K562 (cell line): ENCODE measurements around the gene TNRC6B. TPM values are rescaled to one million over a fixed set of nuclear protein-coding genes. Genes with fewer than 3 reads are reported as not detected.

Experiments
- ATAC-seq: fragments of 200-7000 bp; cut with Tn5 transposase; 3 replicates; pipeline ENCODE4 v1.9.1; 2020; ENCODE audit warnings: moderate library complexity
- BruUV-seq: library from RNA; stranded (reverse); fragments of 400-500 nt; replicated peaks from 2 replicates; lab custom pipeline; 2021; lab: Mats Ljungman, UMichigan
- CTCF ChIA-PET: fragments of 300-600 bp; formaldehyde crosslinking; extraction: SDS; loops from one replicate; lab custom pipeline; 2021; ENCODE audit warnings: low intra/inter-chr PET ratio; lab: Yijun Ruan, JAX
- POLR2A ChIA-PET: fragments of 300-600, 350-650 bp; sonication (Branson Sonifier 250); formaldehyde crosslinking; extraction: SDS; loops from one replicate; lab custom pipeline; 2021; ENCODE audit warnings: antibody characterized with exemption, inconsistent platforms; lab: Yijun Ruan, JAX
- DNase-seq, 4 experiments: peaks; one replicate each; pipeline versions ENCODE4 v3.0.0 to v3.0.0-alpha.2; 2011 to 2018; ENCODE audit warnings: low spot score in 3 of 4, mixed read lengths in 3 of 4; ENCODE audit errors: extremely low read depth in 1 of 4
- FAIRE-seq: peaks from 2 replicates; lab custom pipeline; 2011; peaks lifted over from hg19 to GRCh38; lab: Jason Lieb, UNC
- H2AFZ ChIP-seq: 2 replicates; pipeline ENCODE4 v1.6.0; 2011; ENCODE audit warnings: low read depth, low read length, control low read depth, inconsistent platforms
- H3K27ac ChIP-seq: fragments of 200-600 bp; 3 replicates; pipeline ENCODE4 v1.8.0; 2011; ENCODE audit warnings: low read depth, mild to moderate bottlenecking, control low read depth, inconsistent platforms, low read length, moderate library complexity, mixed read lengths; ENCODE audit errors: extremely low read depth
- H3K27me3 ChIP-seq, 2 experiments: fragments of 300-600 bp in 1 of 2; 2 replicates in 1 of 2; 3 replicates in 1 of 2; pipeline versions ENCODE4 v1.6.0 to v1.8.0; 2011; ENCODE audit warnings: inconsistent platforms in 2 of 2, low read length in 2 of 2, mild to moderate bottlenecking in 1 of 2, mixed read lengths in 1 of 2, moderate library complexity in 1 of 2; ENCODE audit not compliant: control insufficient read depth in 2 of 2, insufficient read depth in 2 of 2
- H3K36me3 ChIP-seq: fragments of 300-600 bp; 3 replicates; pipeline ENCODE4 v1.8.0; 2011; ENCODE audit warnings: mild to moderate bottlenecking, low read length, inconsistent platforms; ENCODE audit not compliant: control insufficient read depth, insufficient read depth
- H3K4me1 ChIP-seq, 2 experiments: fragments of 200-600 bp in 1 of 2; replicated peaks in 1 of 2; 2 replicates in 1 of 2; 3 replicates in 1 of 2; pipeline versions ENCODE4 v1.5.1 to v1.8.0; 2011; ENCODE audit warnings: inconsistent platforms in 2 of 2, low read length in 2 of 2, mild to moderate bottlenecking in 1 of 2, mixed read lengths in 1 of 2, moderate library complexity in 1 of 2; ENCODE audit not compliant: control insufficient read depth in 2 of 2, insufficient read depth in 2 of 2
- H3K4me2 ChIP-seq: 2 replicates; pipeline ENCODE4 v1.6.1; 2011; ENCODE audit warnings: low read length, control low read depth, inconsistent platforms, mixed read lengths; ENCODE audit not compliant: insufficient read depth
- H3K4me3 ChIP-seq: fragments of 200-600 bp; sonication (generic), shearing (Covaris generic); 2 replicates; pipeline ENCODE4 v1.5.1; 2016; ENCODE audit warnings: control low read depth, inconsistent platforms
- H3K79me2 ChIP-seq: fragments of 200-600 bp; 3 replicates; pipeline ENCODE4 v1.8.0; 2011; ENCODE audit warnings: low read length, inconsistent platforms; ENCODE audit not compliant: control insufficient read depth, insufficient read depth
- H3K9ac ChIP-seq, 2 experiments: 2 replicates each; pipeline versions ENCODE4 v1.6.0 to v1.6.1; 2011; ENCODE audit warnings: low read depth in 2 of 2, low read length in 2 of 2, control low read depth in 1 of 2, inconsistent platforms in 1 of 2, mild to moderate bottlenecking in 1 of 2, mixed read lengths in 1 of 2; ENCODE audit not compliant: insufficient read depth in 1 of 2
- H3K9me1 ChIP-seq: one replicate; pipeline ENCODE4 v1.6.0; 2011; ENCODE audit warnings: inconsistent platforms, mild to moderate bottlenecking, low read length, moderate library complexity; ENCODE audit not compliant: control insufficient read depth, insufficient read depth
- H3K9me3 ChIP-seq: replicated peaks from 2 replicates; pipeline ENCODE4 v1.5.1; 2011; ENCODE audit warnings: low read depth, low read length, inconsistent platforms; ENCODE audit not compliant: control insufficient read depth, insufficient read depth
- H4K20me1 ChIP-seq: replicated peaks from 2 replicates; pipeline ENCODE4 v1.6.1; 2011; ENCODE audit warnings: low read length, inconsistent platforms, mixed read lengths; ENCODE audit not compliant: control insufficient read depth, insufficient read depth
- BRCA1 ChIP-seq, 2 experiments: fragments of 450-650 bp in 1 of 2; sonication (generic) in 1 of 2; formaldehyde crosslinking in 1 of 2; IDR thresholded peaks; 2 replicates each; pipeline versions ENCODE4 v1.5.0 to v1.6.1; 2017 to 2020; ENCODE audit warnings: mild to moderate bottlenecking in 1 of 2, missing genetic modification reagents in 1 of 2
- CREB3 ChIP-seq: fragments of 450-650 bp; conservative IDR thresholded peaks from 2 replicates; pipeline ENCODE4 v1.6.1; 2016; ENCODE audit warnings: missing genetic modification characterization, low read depth, mild to moderate bottlenecking, missing compliant biosample characterization, moderate library complexity
- GABPA ChIP-seq: fragments of 200-800 bp; sonication (Bioruptor generic); conservative IDR thresholded peaks from 2 replicates; pipeline ENCODE4 v1.6.1; 2016; ENCODE audit warnings: low read depth, missing genetic modification characterization, missing compliant biosample characterization
- HDAC2 ChIP-seq: fragments of 450-650 bp; IDR thresholded peaks from 2 replicates; pipeline ENCODE4 v1.6.1; 2016; ENCODE audit warnings: mild to moderate bottlenecking
- IRF2 ChIP-seq: sonication (generic); formaldehyde crosslinking; IDR thresholded peaks from 2 replicates; pipeline ENCODE4 v1.8.1; 2022; ENCODE audit warnings: mild to moderate bottlenecking, missing genetic modification reagents
- NR3C1 ChIP-seq: sonication (generic); formaldehyde crosslinking; IDR thresholded peaks from 2 replicates; pipeline ENCODE4 v1.8.1; 2022; ENCODE audit warnings: missing genetic modification reagents
- ZNF354B ChIP-seq: fragments of 250-450 bp; sonication (Bioruptor Pico); IDR thresholded peaks from 2 replicates; pipeline ENCODE4 v1.4.0; 2020
- WGBS: fragments of 100-300 bp; shearing (Covaris generic); methylation state at CpG from one replicate; pipeline ENCODE4 v1.1.6; 2016; ENCODE audit warnings: low coverage, mixed read lengths; ENCODE audit not compliant: insufficient coverage; ENCODE audit errors: missing lambda C conversion rate; 5-methylcytosine and 5-hydroxymethylcytosine counted together
- in situ Hi-C: fragments of 300-500 bp; cut with MboI; formaldehyde crosslinking; loops from 4 replicates; pipeline ENCODE4 v1.15.0; 2018; ENCODE audit warnings: inconsistent platforms, mixed read lengths
- intact Hi-C: fragments of 100-400 bp; cut with micrococcal nuclease; formaldehyde crosslinking; loops from 2 replicates; pipeline ENCODE4 v1.14.2; 2022
- polyA plus RNA-seq, 8 experiments: library from polyadenylated mRNA; depleted of rRNA in 4 of 8; stranded (reverse) in 5 of 8; unstranded in 3 of 8; fragments of >200 nt; fragmentation: Nextera tagmentation in 2 of 8; fragmentation: Illumina TruSeq in 1 of 8; extraction: Ambion mirVana in 2 of 8; extraction: Trizol in 1 of 8; gene quantifications; 2 replicates each; pipeline versions ENCODE4 v1.2.1 to v1.2.3, GENCODE V29; 2011 to 2014; ENCODE audit warnings: inconsistent platforms in 1 of 8, missing spikeins in 1 of 8
- total RNA-seq, 7 experiments: library from RNA; depleted of rRNA in 6 of 7; stranded (reverse); fragments of >200 nt in 6 of 7; fragmentation: Illumina TruSeq in 2 of 7; extraction: Trizol in 2 of 7; gene quantifications; 2 replicates each; pipeline versions ENCODE4 v1.2.1 to v1.2.3, GENCODE V29; 2011 to 2021; ENCODE audit warnings: low replicate concordance in 1 of 7

TNRC6B gene
- total and polyA plus RNA-seq, 9 of the 15 experiments (the other 6 are each of a cell fraction or from before 2014, with no cell fraction given), result 0.96 to 18.8 (median 10.8) TPM

DNA sequence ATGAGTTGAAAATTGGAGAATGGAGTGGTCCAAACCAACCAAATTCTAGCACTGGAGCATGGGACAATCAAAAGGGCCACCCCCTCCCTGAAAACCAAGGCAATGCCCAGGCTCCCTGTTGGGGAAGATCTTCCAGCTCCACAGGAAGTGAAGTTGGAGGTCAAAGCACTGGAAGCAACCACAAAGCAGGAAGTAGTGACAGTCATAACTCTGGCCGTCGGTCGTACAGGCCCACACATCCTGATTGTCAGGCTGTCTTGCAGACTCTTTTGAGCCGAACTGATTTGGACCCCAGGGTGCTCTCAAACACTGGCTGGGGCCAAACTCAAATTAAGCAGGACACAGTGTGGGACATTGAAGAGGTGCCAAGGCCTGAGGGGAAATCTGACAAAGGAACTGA lies 88.1 kb downstream of the TNRC6B start (continued):
- TF ChIP-seq GABPA (tag), result peak; percentile 57

DNA sequence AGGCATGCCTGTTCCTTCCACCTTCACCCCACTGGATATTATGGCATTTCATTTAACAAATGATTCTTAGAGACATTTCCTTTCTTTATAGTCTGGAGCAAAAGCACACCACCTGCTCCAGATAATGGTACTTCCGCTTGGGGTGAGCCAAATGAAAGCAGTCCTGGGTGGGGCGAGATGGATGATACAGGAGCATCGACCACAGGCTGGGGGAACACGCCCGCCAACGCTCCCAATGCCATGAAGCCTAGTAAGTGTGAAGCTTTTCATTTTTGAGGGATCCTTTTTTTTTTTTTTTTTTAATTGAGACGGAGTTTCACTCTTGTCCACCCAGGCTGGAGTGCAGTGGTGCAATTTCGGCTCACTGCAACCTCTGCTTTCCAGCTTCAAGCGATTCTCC lies 92.3 kb downstream of the TNRC6B start:
- Histone ChIP-seq H3K4me1 (peaks cover 0 to 3% of the 10 kb centered on the region in 2 experiments; a peak in 1 of 5 replicates), H3K9me1 (no peaks in the 10 kb centered on the region), H3K4me2 (no peak overlapping the region), H3K79me2 (no peaks in the 10 kb centered on the region), H3K27me3 (no peaks in the 10 kb centered on the region), H3K36me3 (peaks cover 49% of the 10 kb centered on the region; the same call in 2 of the 3 replicates), H3K9ac (no peak overlapping the region), H2AFZ (no peak overlapping the region), H3K27ac (no peak overlapping the region)
- CTCF ChIA-PET, result no interaction called here
- WGBS, result 93% methylated on average over 3 of the region's 9 CpGs
- DNase-seq (no peak), FAIRE-seq (no peak)
- no TSS peak for BruUV-seq
- in situ Hi-C loops, result no loop called here
- TF ChIP-seq HDAC2 (no peak), BRCA1 (IDR thresholded peaks at IDR 0.05) (no peak), BRCA1 (CRISPR knock-in tag; IDR thresholded peaks at IDR 0.05) (no peak), NR3C1 (CRISPR knock-in tag) (no peak), IRF2 (CRISPR knock-in tag) (no peak), ZNF354B (CRISPR knock-in tag) (no peak), CREB3 (tag) (no peak)
- TF ChIP-seq, all 486 proteins: peak for 0
- Histone ChIP-seq H4K20me1 (no peaks in the 10 kb centered on the region), H3K9me3 (no peaks in the 10 kb centered on the region), H3K4me3 (no peak overlapping the region)
- no peak for ATAC-seq
- POLR2A ChIA-PET, result no interaction called here
- intact Hi-C loops, result no loop called here
